CD4-positive, alpha-beta T cell treated with Interleukin-15 for 1 hour (primary cell): Measurements from ENCODE around the gene C1orf185.
"Not testable (repeated sequence)": the region's sequence is repeated elsewhere in the genome, so short reads cannot be mapped to it uniquely, and the experiment has no call there.

ENCODE experiments used
- DNase-seq: peaks from one replicate; pipeline ENCODE4 v3.0.0-alpha.2; 2020

The C1orf185 gene

DNA sequence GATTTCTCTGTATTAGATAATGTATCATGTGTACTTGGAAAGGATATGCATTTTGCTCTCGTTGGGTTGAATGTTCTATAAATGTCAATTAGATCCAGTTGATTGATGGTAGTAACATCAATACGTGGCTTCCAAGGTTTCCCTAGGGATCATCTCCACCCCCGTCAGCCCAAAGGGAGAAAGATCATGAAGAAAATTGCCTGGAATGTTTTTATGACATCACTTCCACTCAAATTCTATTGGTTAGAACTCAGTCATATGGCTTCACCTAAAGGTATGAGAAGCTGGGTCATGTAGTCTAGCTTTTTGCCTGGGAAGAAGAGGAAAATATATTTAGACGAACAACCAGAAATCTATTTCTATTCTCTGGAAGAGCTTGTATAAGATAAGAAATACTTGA, at the start of gene C1orf185:
Gene C1orf185 (plus strand): TSS at position 253 of the 400 bp plus-strand sequence. CDS start 6 bp downstream, at position 259.
- no peak for DNase-seq

- no peak for DNase-seq
These were observed 43.2 kb upstream of the C1orf185 start for GRCh38 chr1:51058858-51059257.

DNA sequence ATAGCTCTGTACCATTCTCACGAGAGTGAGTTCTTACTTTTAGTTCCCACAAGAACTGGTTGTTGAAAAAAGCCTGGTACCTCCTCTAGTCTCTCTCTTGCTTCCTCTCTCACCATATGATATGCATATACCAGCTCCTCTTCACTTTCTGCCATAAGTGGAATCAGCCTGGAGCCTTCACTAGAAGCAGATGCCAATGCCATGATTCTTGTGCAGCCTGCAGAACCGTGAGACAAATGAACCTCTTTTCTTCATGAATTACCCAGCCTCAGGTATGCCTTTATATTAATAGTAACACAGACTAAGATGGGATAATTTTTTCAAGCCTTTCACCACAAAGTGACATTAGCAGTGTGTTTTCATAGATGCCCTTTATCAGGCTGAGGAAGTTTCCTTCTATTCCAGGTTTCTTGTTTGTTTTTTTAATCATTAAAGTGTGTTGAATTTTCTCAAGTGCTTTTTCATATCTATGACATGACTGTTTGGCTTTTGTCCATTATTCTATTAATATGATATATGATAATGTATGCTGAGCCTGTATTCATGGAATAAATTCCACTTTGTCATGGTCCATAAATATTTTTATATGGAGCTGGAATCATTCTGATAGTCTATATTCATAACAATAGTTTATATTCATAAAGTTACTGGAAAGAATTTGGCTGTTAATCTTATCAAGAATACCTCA, 40.7 kb upstream of the C1orf185 start:
- no peak for DNase-seq

GRCh38 chr1:51063121-51063520, 38.9 kb upstream of the C1orf185 start:
- DNase-seq, result no peak

DNA sequence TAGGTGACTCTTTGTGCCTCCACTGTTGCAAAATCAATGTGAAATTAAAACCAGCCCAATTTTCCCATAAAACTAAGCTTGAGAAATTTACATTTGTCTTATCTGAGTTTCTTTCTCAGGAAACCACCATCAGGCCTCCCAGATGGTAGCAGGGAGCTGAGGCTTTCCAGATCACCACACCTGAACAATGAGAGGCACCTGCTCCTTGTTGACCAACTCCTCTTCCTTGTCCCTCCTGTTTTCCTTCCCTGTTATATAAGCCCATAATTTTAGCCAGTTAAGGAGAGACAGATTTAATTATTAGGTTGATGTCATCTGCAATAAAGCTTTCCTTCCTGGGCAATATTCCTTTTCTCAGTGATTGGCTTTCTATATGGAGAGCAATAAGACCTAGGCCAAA, 32.0 kb upstream of the C1orf185 start:
- DNase-seq, result no peak

DNA sequence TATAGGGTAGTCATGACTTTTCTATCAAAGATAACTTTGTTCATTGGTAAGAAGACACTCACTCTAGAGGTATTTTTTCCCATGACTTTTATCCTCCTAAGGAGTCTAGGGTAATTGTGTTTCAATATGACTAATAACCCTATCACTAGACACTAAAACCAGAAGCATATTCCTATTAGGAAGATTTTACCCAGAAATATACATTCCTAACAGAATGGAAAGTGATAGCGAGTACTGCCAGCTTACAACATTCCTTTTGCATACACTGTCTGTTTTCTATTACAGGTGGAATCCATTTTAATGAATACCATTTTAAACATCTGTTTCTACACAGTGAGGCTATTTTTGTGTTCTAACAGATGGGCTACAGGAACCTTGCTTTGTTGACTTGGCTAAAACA, 31.4 kb upstream of the C1orf185 start:
- DNase-seq, result no peak

DNA sequence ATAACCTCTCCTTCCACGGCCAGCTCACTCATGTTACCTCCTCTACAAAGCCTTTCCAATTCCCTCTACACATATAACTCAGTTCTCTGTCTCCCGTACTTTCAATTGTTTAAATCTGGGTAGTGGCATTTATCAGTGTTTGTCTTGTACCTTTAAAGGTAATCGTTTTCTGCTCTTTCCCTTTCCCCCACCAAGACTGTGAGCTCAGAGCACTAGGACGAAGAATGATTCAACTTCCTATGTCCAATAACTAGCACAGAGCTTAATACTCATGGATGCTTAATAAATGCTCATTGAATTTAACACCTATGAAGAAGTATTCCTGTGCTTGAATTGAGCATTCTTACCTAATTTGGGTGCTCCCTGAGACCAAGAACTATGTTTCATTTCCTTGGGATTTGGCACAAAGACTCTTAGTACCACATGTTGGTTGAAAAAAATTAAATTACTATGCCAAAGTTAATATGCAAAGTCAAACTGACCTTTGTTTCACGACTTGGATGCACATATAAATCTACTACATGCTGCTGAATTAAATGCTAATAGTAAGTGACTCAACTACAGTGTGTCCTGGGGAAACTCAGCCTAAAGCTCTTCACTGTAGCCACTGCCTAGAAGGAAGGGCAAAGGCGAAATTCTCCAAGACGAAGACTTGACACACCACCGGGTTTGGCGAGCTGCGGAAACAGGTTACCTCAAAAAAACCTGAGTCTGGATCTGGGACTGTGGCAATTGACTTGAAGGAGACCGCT, 30.6 kb upstream of the C1orf185 start:
- no peak for DNase-seq

DNA sequence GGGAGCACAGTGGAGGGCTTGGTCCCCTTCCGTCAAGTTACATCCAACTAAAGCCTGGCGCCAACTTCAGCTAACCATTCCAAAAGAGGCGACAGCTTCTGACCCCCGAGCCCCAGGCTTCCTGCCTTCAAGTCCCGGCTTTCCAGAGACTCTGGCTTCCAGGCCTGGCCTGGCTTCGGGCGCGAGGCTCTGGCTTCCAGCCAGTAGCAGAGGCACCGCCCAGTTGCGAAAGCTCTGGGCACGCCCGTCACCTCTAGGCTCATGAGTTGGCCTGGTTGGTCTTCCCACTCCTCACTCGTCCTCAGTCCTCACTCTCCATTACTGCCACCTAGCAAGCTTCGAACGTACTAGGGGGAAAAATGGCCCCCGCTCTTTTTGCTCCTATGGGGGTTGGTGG, 30.0 kb upstream of the C1orf185 start:
- no peak for DNase-seq

DNA sequence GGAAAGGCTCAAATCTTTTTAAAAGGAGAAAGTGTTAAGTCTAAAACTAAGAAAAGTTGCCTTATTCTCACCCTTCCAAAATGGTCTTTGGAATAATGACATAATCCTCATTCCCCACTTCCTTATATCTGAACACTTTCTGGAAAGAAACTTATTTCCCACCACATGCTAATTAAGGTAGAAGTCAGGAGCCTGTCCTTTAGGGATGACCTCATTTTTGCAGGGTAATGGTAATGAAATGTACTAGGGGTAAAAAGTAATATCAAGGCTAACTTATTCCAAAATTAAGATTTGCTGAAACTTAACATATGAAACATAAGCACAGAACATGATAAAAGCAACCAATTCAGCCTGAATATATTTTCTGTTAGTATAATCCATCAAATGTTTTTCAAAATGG, 29.4 kb upstream of the C1orf185 start:
- no peak for DNase-seq

DNA sequence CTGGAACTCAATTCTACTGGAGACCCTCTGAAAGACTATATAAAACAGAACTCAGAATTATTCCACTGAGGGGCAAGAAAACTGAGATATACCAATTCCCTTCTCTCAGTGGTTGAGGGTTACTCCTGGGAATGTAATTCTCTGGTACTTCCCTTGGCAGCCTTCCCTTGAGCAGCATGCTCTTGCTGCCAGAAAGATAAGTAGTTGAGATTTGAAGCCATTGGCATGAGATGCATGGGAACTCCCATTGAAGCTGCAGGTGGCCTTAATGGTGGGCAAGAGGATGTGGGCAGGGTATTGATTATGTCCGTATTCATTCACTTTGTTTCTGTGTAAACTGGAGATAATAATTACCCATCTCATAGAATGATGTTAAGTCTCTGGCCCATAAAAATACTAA, 28.6 kb upstream of the C1orf185 start:
- no peak for DNase-seq

DNA sequence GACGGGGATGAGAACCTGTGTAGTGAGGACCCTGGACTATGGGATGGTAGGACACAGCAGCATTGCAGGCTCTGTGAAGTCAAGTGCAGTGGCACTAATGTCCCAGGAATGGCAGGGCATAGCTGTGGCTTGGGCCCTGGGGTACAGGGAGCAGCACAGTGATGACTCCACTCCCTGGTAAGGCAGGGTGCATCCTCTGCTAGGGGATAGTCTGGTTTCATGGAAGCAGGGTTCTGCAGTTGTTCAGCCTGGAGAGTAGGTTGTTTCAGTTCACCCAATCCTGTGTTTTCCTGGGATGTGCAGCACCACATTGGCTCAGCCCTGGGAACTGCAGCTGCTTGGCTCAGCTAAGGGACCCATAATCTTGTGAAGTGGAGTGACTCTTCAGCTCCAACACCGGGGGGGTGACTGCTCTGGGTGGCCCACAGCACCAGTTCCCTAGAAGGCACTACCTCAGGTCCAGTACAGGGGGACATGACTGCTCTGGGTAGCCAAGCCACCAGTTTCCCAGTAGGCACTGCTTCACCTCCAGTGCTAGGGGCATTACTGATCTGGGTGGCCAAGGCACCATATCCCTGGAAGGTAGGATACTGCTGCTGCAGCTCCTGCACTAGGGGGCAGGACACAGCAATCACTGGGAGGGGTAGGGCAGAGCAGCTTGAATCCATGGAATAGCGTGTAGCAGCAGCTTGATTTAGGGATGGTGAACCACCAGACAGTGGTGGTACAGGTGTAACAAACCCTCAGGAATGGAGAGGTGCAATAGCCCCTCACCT, 15.3 kb upstream of the C1orf185 start:
- no peak for DNase-seq

- no peak for DNase-seq
These were observed 13.6 kb upstream of the C1orf185 start for GRCh38 chr1:51088474-51088873.

DNA sequence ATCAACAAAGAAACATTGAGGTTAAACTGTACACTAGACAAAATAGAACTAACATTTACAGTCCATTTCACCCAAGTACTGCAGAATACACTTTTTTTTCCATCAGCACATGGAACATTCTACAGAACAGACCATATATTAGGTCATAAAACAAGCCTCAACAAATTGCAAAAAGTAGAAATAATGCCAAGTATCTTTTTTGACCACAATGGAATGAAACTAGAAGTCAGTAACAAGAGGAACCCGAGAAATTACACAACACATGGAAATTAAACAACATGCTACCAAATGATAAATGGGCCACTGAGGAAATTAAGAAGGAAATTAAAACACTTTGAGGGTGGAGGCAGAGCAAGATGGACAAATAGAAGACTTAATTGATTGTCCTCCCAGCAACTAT, 8.4 kb upstream of the C1orf185 start:
- no peak for DNase-seq

DNA sequence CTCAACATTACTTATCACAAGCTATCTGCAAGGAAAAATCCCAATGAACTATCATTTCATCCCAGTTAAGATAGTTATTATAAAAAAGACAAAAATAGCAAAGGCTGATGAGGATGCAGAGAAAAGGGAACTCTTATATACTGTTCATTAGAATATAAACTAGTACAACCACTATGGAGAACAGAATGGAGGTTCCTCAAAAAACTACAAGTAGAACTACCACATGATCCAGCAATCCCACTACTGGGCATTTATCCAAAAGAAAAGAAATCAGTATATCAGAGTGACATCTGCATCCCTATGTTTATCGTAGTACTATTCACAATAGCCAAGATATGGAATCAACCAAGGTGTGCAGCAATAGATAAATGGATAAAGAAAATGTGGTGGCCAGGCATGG, 4.9 kb upstream of the C1orf185 start:
- no peak for DNase-seq

DNA sequence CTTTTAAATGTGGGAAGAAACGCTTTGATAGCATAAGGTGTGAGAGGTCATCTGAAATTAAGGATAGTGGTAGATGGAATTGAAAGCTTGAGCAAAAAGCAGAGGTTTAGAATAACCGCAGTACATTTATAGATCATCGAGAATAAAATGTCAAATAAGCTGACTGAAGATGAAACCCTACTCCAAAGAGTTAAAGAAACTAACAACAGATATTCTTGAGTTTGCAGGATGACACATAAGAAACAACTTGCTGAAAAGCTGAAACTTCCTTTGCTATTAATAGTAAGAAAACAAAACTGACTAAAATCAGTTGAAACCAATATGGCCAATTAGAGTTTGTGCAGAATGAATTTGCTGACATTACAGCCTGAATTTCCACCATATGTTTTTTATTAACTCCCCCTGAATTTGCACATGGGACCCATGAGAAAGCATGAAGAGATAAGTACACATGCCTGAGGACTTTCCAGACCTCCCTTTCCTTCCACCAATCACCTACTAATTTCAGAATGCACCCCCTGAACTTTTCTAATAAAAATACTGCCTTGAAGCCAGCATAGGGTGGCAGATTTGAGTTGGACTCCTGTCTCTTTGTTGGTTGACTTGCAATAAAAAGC, 1.7 kb upstream of the C1orf185 start:
- DNase-seq, result no peak

DNA sequence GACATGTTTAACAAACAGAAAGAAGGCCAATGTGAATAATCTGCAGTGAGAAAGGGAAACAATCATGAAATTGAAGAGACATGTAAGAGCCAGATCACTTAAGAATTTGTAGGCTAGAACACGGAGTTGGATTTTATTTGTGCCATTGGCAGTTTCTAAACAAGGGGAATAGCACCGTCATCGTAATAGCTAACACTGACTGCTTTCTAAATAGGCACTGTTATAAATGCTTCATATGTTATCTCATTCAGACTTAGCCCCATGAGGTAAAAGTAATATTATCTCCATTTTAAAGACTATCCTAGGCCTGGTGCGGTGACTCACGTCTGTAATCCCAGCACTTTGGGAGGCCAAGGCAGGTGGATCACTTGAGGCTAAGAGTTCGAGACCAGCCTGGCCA, 12.1 kb downstream of the C1orf185 start:
- DNase-seq, result no peak

GRCh38 chr1:51115714-51116404, 13.8 kb downstream of the C1orf185 start:
- no peak for DNase-seq

GRCh38 chr1:51119331-51119730, 17.3 kb downstream of the C1orf185 start:
- DNase-seq, result no peak

DNA sequence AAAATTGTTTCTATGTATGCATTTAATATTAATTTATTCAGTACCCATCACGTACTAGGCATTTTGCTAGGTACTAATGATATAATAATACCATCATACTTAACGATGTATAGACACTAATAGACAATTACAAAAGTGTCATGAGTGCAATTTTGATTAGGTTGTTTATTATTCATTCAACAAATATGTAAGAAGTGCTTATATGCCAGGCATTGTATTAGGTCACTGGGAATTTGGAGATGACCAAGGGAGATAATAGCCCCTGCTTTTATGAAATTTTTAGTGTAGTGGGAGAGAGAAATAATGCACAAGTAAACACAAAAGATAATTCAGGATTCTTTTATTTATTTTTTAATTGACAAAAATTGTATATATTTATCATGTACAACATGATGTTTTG, 18.6 kb downstream of the C1orf185 start:
- no peak for DNase-seq

DNA sequence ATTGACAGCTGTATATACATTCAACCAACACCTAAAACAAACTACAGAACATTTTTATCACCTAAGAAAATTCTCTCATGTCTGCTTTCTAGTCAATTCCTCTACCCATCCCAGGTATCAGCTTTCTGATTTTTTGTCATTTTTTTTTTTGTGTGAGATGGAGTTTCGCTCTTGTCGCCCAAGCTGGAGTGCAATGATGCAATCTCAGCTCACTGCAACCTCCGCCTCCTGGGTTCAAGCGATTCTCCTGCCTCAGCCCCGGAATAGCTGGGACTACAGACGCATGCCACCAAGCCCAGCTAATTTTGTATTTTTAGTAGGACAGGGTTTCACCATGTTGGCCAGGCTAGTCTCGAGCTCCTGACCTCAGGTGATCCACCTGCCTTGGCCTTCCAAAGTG, 25.1 kb downstream of the C1orf185 start:
- not testable (repeated sequence) for DNase-seq

GRCh38 chr1:51131185-51131584, 29.2 kb downstream of the C1orf185 start:
- DNase-seq, result no peak

- DNase-seq, result no peak
These were observed 31.0 kb downstream of the C1orf185 start for GRCh38 chr1:51133045-51133444.

- DNase-seq, result not testable (repeated sequence)
These were observed 35.7 kb downstream of the C1orf185 start for GRCh38 chr1:51137696-51138095.
